ENCODE measurements around the gene RFNG.

Gene RFNG, protein sequence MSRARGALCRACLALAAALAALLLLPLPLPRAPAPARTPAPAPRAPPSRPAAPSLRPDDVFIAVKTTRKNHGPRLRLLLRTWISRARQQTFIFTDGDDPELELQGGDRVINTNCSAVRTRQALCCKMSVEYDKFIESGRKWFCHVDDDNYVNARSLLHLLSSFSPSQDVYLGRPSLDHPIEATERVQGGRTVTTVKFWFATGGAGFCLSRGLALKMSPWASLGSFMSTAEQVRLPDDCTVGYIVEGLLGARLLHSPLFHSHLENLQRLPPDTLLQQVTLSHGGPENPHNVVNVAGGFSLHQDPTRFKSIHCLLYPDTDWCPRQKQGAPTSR

GRCh38 chr17:82051776-82052637, at the start of gene RFNG, which contains the start of gene GPS1:
Gene RFNG (minus strand): TSS chr17:82051811. CDS start chr17:82051766, 45 bp downstream.
Gene GPS1 (plus strand): TSS chr17:82051898. CDS start chr17:82051932, 34 bp downstream.
- peaks cover 13% of the 10 kb centered on the region for H3K4me1 Mint-ChIP-seq (ENCODE audit: low read depth)
- no peaks in the 10 kb centered on the region for H3K9me3 Mint-ChIP-seq (ENCODE audit: low read depth)
- H3K27me3 Mint-ChIP-seq, result no peaks in the 10 kb centered on the region
- no peaks in the 10 kb centered on the region for H3K36me3 Mint-ChIP-seq
- peak within 1 kb of the TSS; percentile 79 for H3K27ac Mint-ChIP-seq
- peak within 1 kb of the TSS; percentile 88 for H3K4me3 Mint-ChIP-seq

DNA sequence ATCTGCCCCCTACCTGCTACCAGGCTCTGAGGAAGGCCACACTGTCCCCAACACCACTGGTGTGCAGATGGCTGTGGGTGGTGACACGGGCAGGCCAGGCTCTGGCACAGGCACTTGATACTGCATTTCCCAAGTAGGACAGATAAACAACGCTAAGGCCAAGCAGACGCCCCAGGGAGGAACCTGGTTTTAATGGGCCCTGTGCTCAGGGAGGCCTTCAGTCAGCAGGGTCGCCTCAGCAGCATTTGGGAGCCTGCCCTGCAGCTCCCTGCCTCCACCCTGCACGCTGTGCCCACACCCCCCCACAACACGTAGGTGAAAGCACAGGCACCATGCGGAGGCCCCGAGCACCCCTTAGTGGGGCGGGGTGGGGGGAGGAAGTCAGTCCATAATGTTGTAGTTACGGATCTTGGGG, 49.7 kb upstream of the RFNG start:
- Mint-ChIP-seq H3K4me3 (peak overlapping the region; percentile 47), H3K9me3 (ENCODE audit: low read depth) (no peaks in the 10 kb centered on the region), H3K36me3 (no peaks in the 10 kb centered on the region), H3K27me3 (no peaks in the 10 kb centered on the region), H3K4me1 (ENCODE audit: low read depth) (peaks cover 16% of the 10 kb centered on the region), H3K27ac (no peak overlapping the region)

- Mint-ChIP-seq H3K4me1 (ENCODE audit: low read depth) (peaks cover 13% of the 10 kb centered on the region), H3K27me3 (no peaks in the 10 kb centered on the region), H3K27ac (peak overlapping the region; percentile 66), H3K4me3 (peak overlapping the region; percentile 84), H3K36me3 (no peaks in the 10 kb centered on the region), H3K9me3 (ENCODE audit: low read depth) (no peaks in the 10 kb centered on the region)
Measured at GRCh38 chr17:82100502-82101298, 49.1 kb upstream of the RFNG start.

DNA sequence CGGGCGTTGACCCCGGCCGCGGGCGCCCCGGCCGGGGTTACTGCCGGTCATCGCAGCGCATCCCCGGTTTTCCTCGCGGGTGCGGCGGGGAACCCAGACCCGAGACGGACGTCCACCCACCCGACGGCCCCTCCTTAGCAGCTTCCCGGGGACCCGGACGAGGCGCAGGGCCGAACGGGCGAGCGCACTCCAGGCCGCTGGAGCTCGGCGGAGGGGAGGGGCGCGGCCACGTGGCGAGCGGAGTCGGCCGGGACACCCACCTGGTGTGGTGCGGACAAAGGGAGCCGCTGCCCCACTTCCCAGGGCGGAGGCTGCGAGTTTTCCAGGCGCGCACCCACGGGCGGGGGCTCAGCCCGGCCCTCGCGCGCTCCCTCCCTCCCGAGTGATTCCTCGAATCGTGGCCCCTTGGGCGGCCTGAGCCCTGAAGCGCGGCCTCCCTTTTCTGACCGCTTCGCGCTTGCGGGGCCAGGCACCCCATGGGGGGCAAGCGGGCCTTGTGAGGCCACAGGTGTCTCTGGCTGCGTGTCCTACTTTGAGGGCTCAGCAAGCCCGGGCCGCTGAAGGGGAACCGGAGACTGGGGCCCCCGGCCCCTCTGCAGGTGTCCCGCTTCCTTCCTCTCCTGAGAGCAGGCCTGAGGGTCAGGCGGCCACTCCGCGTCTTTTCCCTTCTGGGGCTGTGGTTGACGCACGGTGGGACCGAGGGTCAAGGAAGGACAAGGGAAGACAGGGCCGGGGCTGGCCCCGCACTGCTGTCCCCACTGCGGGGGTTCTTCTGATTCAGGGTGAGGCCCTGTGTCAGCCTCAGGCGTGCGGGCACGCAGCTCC, 47.5 kb upstream of the RFNG start:
- Mint-ChIP-seq H3K27me3 (no peaks in the 10 kb centered on the region), H3K36me3 (no peaks in the 10 kb centered on the region), H3K4me3 (peak overlapping the region; percentile 84), H3K27ac (peak overlapping the region; percentile 90), H3K4me1 (ENCODE audit: low read depth) (peaks cover 8% of the 10 kb centered on the region), H3K9me3 (ENCODE audit: low read depth) (no peaks in the 10 kb centered on the region)

- peak within 1 kb of the TSS; percentile 79 for H3K4me3 Mint-ChIP-seq
- H3K4me1 Mint-ChIP-seq (ENCODE audit: low read depth), result peaks cover 8% of the 10 kb centered on the region
- no peaks in the 10 kb centered on the region for H3K36me3 Mint-ChIP-seq
- no peak within 1 kb of the TSS for H3K27ac Mint-ChIP-seq
- no peaks in the 10 kb centered on the region for H3K9me3 Mint-ChIP-seq (ENCODE audit: low read depth)
- H3K27me3 Mint-ChIP-seq, result no peaks in the 10 kb centered on the region
Measured at GRCh38 chr17:82098169-82098938, 46.7 kb upstream of the RFNG start, which contains the start of gene FASN. Gene FASN (minus strand): TSS chr17:82098236. CDS start chr17:82096445, 1,791 bp downstream.

- Mint-ChIP-seq H3K36me3 (no peaks in the 10 kb centered on the region), H3K27ac (no peak overlapping the region), H3K4me1 (ENCODE audit: low read depth) (peaks cover 8% of the 10 kb centered on the region), H3K27me3 (no peaks in the 10 kb centered on the region), H3K9me3 (ENCODE audit: low read depth) (no peaks in the 10 kb centered on the region), H3K4me3 (peak overlapping the region; percentile 40)
Measured at GRCh38 chr17:82097919-82098168, 46.2 kb upstream of the RFNG start.

DNA sequence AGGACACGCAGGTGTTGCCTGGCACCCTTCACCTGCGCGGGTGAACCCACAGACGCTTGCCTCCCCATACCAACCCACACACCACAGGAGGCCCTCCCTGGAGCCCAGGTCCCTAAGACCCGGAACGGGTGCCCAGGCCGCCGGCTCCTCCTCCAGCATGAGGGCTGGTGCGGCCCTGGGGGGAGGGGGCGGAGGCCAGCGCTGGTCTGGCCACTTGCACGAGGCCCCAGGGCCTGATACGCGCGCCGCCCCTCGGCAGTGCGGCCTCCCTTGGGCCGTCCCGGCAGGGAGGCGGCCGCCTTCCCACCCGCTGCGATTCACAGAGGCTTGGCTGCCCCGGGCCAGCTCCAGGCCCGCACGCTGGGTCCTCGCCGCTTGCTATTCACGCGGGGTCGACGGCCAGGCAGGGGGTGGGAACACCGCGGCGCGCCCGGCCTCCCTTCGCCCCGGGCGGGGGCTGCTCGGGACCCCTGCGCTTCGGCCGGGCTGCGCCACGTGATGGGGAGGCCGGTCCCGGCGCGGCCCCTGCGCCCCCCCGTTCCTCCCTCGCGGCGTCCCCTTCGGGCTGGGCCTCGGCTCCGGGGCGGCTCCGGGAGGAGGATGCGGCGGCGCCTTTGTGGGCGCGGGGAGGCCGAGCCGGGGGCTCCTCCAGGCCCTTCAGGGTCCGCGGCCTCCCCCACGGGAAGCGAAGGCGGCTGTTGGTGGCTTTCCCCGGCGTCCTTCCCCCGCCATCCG, 45.7 kb upstream of the RFNG start:
- H3K9me3 Mint-ChIP-seq (ENCODE audit: low read depth), result no peaks in the 10 kb centered on the region
- peaks cover 8% of the 10 kb centered on the region for H3K4me1 Mint-ChIP-seq (ENCODE audit: low read depth)
- no peaks in the 10 kb centered on the region for H3K36me3 Mint-ChIP-seq
- H3K27me3 Mint-ChIP-seq, result no peaks in the 10 kb centered on the region
- H3K4me3 Mint-ChIP-seq, result peak overlapping the region; percentile 79
- H3K27ac Mint-ChIP-seq, result no peak overlapping the region

GRCh38 chr17:82096709-82097183, 45.1 kb upstream of the RFNG start:
- no peaks in the 10 kb centered on the region for H3K27me3 Mint-ChIP-seq
- H3K36me3 Mint-ChIP-seq, result no peaks in the 10 kb centered on the region
- peak overlapping the region; percentile 79 for H3K4me3 Mint-ChIP-seq
- H3K4me1 Mint-ChIP-seq (ENCODE audit: low read depth), result peaks cover 8% of the 10 kb centered on the region
- H3K27ac Mint-ChIP-seq, result no peak overlapping the region
- no peaks in the 10 kb centered on the region for H3K9me3 Mint-ChIP-seq (ENCODE audit: low read depth)

DNA sequence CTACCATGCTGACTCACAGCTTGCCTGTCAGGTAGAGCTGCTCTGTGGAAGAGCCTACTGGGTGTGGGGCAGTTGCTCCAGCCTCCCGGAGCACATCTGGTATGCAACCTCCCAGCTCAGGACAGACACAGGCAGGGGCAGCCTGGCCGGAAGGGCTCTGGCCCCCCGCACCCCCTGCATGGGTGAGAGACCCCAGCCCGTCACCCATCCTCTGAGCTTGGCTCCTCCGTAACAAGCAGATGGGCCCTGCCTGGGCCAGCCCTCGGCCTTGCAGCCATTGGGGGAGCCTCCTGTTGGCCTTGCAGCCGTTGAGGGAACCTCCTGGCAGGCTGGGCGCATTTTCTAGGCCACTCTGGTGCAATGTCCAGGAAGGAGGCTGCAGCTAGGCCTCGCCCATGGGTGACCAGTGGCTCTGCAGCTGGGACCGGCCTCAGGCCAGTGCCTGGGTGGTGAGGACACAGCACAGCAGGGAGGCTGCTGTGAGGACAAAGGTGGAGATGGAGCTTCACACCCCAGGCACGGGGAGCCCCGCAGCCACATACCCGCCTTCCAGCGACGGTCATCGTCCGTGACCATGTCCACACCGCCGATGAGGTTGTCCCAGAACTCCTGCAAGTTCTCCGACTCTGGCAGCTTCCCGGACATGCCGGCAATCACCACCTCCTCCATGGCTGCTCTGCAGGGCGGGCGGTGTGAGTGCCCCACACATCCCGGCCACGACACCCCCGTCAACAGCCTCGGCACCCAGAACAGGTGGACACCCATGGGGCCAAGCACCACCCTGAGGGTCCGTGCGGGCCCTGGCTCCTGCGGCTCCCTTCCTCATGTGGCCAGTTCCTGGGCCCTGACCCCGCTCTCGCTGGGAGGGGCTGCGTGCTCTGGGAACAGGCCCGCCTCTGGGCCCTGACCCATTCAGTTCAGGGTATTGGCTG, 44.4 kb upstream of the RFNG start:
- Mint-ChIP-seq H3K4me3 (peak overlapping the region; percentile 79), H3K27me3 (no peaks in the 10 kb centered on the region), H3K36me3 (no peaks in the 10 kb centered on the region)

GRCh38 chr17:82094931-82095776, 43.5 kb upstream of the RFNG start:
- Mint-ChIP-seq H3K4me1 (ENCODE audit: low read depth) (peaks cover 5% of the 10 kb centered on the region), H3K4me3 (peak overlapping the region; percentile 61), H3K27me3 (no peaks in the 10 kb centered on the region), H3K27ac (no peak overlapping the region), H3K9me3 (ENCODE audit: low read depth) (no peaks in the 10 kb centered on the region), H3K36me3 (no peaks in the 10 kb centered on the region)

More for the DNA sequence above, 44.4 kb upstream of the RFNG start:
- Mint-ChIP-seq H3K27ac (no peak overlapping the region), H3K4me1 (ENCODE audit: low read depth) (peaks cover 7% of the 10 kb centered on the region), H3K9me3 (ENCODE audit: low read depth) (no peaks in the 10 kb centered on the region)

- Mint-ChIP-seq H3K27me3 (no peaks in the 10 kb centered on the region), H3K27ac (no peak overlapping the region)
Measured at GRCh38 chr17:82092995-82093751, 41.6 kb upstream of the RFNG start.

More at GRCh38 chr17:82092995-82093751, 41.6 kb upstream of the RFNG start:
- Mint-ChIP-seq H3K4me1 (ENCODE audit: low read depth) (peaks cover 2% of the 10 kb centered on the region), H3K9me3 (ENCODE audit: low read depth) (no peaks in the 10 kb centered on the region), H3K36me3 (no peaks in the 10 kb centered on the region), H3K4me3 (no peak overlapping the region)

All from activated naive CD8-positive, alpha-beta T cell (primary cell).